8988T (cell line): Measurements from ENCODE around the gene PSMD2.

Source experiments
- DNase-seq: peaks from one replicate; pipeline ENCODE4 v3.0.0; 2011

PSMD2 gene

GRCh38 chr3:184283681-184284080 lies 15.4 kb upstream of the PSMD2 start:
- no peak for DNase-seq

GRCh38 chr3:184284696-184285095 lies 14.3 kb upstream of the PSMD2 start:
- peak; percentile 97 for DNase-seq

- peak; percentile 89 for DNase-seq
Observed at GRCh38 chr3:184289426-184289938, 9.6 kb upstream of the PSMD2 start.

GRCh38 chr3:184290331-184290730 lies 8.7 kb upstream of the PSMD2 start:
- DNase-seq: no peak

- DNase-seq: no peak
Observed at GRCh38 chr3:184291044-184291737, 7.8 kb upstream of the PSMD2 start.

GRCh38 chr3:184291738-184292445 lies 7.1 kb upstream of the PSMD2 start:
- DNase-seq: no peak

GRCh38 chr3:184295771-184296170 lies 3.3 kb upstream of the PSMD2 start:
- no peak for DNase-seq

- DNase-seq: no peak
Observed at GRCh38 chr3:184296616-184297015, 2.4 kb upstream of the PSMD2 start.

GRCh38 chr3:184299488-184300377 lies 692 bp downstream of the PSMD2 start:
- DNase-seq: no peak

- peak; percentile 44 for DNase-seq
Observed at GRCh38 chr3:184300378-184300720, 1.3 kb downstream of the PSMD2 start.

- DNase-seq: no peak
Observed at GRCh38 chr3:184305577-184305976, 6.5 kb downstream of the PSMD2 start.

GRCh38 chr3:184306341-184306972 lies 7.4 kb downstream of the PSMD2 start:
- no peak for DNase-seq

- DNase-seq: no peak
Observed at GRCh38 chr3:184307915-184308314, 8.9 kb downstream of the PSMD2 start.

- no peak for DNase-seq
Observed at GRCh38 chr3:184308744-184309143, 9.7 kb downstream of the PSMD2 start.

GRCh38 chr3:184311633-184312032 lies 12.6 kb downstream of the PSMD2 start:
- DNase-seq: no peak

GRCh38 chr3:184314363-184314699 lies 15.3 kb downstream of the PSMD2 start, which contains the start of gene EIF4G1:
TSS of gene EIF4G1 (plus strand) at chr3:184314606. CDS start at chr3:184315797, 1,191 bp downstream.
- DNase-seq: peak; percentile 98

GRCh38 chr3:184314700-184315542 lies 15.9 kb downstream of the PSMD2 start:
- no peak for DNase-seq

GRCh38 chr3:184315543-184315867 lies 16.5 kb downstream of the PSMD2 start:
- no peak for DNase-seq

- no peak for DNase-seq
Observed at GRCh38 chr3:184315871-184316661, 17.0 kb downstream of the PSMD2 start.

- no peak for DNase-seq
Observed at GRCh38 chr3:184316792-184317191, 17.8 kb downstream of the PSMD2 start.

GRCh38 chr3:184317201-184317600 lies 18.2 kb downstream of the PSMD2 start:
- DNase-seq: no peak
